Upper lobe of left lung (tissue), 6 donors: ENCODE results near the gene ELP4. TPM values are rescaled to one million over a fixed set of nuclear protein-coding genes. Genes with fewer than 3 reads are reported as not detected.

ENCODE experiments used
- ATAC-seq, 2 donors: fragments of 200-7000 bp; cut with Tn5 transposase; one replicate each; pipeline ENCODE4 v1.9.1; 2022; ENCODE audit warnings: mild to moderate bottlenecking in 2 of 2, moderate library complexity in 2 of 2; ENCODE audit not compliant: low FRiP score in 2 of 2
- DNase-seq, 2 donors: peaks; one replicate each; pipeline ENCODE4 v3.0.0-alpha.2; 2019 to 2020
- H3K27ac ChIP-seq, 4 donors: fragments of 200-600 bp; sonication (generic); one replicate each; pipeline ENCODE4 v1.5.1; 2016 to 2019
- H3K27me3 ChIP-seq, 4 donors: fragments of 200-600 bp; sonication (generic); one replicate each; pipeline ENCODE4 v1.5.1; 2017 to 2019
- H3K36me3 ChIP-seq, 4 donors: fragments of 200-600 bp; sonication (generic); one replicate each; pipeline ENCODE4 v1.5.1; 2016 to 2019
- H3K4me1 ChIP-seq, 4 donors: fragments of 200-600 bp; sonication (generic); one replicate each; pipeline ENCODE4 v1.5.1; 2018 to 2019
- H3K4me3 ChIP-seq, 4 donors: fragments of 200-600 bp; sonication (generic); one replicate each; pipeline ENCODE4 v1.5.1; 2017 to 2019; ENCODE audit warnings: mild to moderate bottlenecking in 2 of 4, moderate library complexity in 1 of 4
- H3K9me3 ChIP-seq, 4 donors: fragments of 200-600 bp; sonication (generic); one replicate each; pipeline ENCODE4 v1.5.1; 2018 to 2019
- CTCF ChIP-seq, 6 experiments: fragments of 450-650 bp in 4 of 6; fragments of 200-600 bp in 2 of 6; sonication (generic) in 2 of 6; IDR thresholded peaks; one replicate each; pipeline ENCODE4 v1.5.1; 2016 to 2019; ENCODE audit warnings: antibody characterized with exemption in 6 of 6
- EP300 ChIP-seq, 4 donors: sonication (generic); formaldehyde crosslinking; IDR thresholded peaks; one replicate each; pipeline ENCODE4 v1.5.1; 2017; ENCODE audit warnings: antibody characterized with exemption in 4 of 4, control low read depth in 2 of 4
- POLR2A ChIP-seq, 4 donors: fragments of 450-650 bp; IDR thresholded peaks; one replicate each; pipeline ENCODE4 v1.5.1; 2016 to 2017; ENCODE audit warnings: antibody characterized with exemption in 4 of 4, mild to moderate bottlenecking in 2 of 4
- POLR2AphosphoS5 ChIP-seq, 2 donors: sonication (generic); formaldehyde crosslinking; IDR thresholded peaks; one replicate each; pipeline ENCODE4 v1.5.1; 2017; ENCODE audit warnings: antibody characterized with exemption in 2 of 2
- WGBS, 2 donors: methylation state at CpG; one replicate each; pipeline ENCODE4 v1.1.5; 2017 to 2018; 5-methylcytosine and 5-hydroxymethylcytosine counted together
- total RNA-seq, 6 donors: library from RNA; depleted of rRNA in 4 of 6; stranded (reverse); fragments of >200 nt in 4 of 6; gene quantifications; one replicate each; pipeline versions ENCODE4 v1.1.0 to v1.2.1, GENCODE V29; 2016 to 2021
- donor health status: DM: no; HTN: no; CAD: no; lungs with moderate emphysema.
- donor health status: DM: no; HTN: yes; CAD: no; lungs with severe emphysema.

ELP4 gene
- total RNA-seq, 6 donors from 2014 or later: 6.3 to 34.7 (median 18.6) TPM

GRCh38 chr11:31699066-31699465 is 189.5 kb downstream of the ELP4 start:
- no peaks in the 10 kb centered on the region for H3K27me3 ChIP-seq
- H3K9me3 ChIP-seq: no peaks in the 10 kb centered on the region
- ATAC-seq (no peak), DNase-seq (no peak)
- no peaks in the 10 kb centered on the region for H3K4me1 ChIP-seq
- WGBS, 2 donors: 95 to 96% methylated on average over 1 of the region's 1 CpG
- no peak overlapping the region for H3K27ac ChIP-seq
- no peak for TF ChIP-seq POLR2A (IDR thresholded peaks at IDR 0.05)
- TF ChIP-seq POLR2AphosphoS5 (IDR thresholded peaks at IDR 0.05): no peak
- no peak for TF ChIP-seq CTCF (IDR thresholded peaks at IDR 0.05)
- no peak for TF ChIP-seq EP300 (IDR thresholded peaks at IDR 0.05)
- no peak overlapping the region for H3K4me3 ChIP-seq
- H3K36me3 ChIP-seq: no peaks in the 10 kb centered on the region

- DNase-seq (no peak), ATAC-seq (no peak)
- Histone ChIP-seq H3K27me3 (no peaks in the 10 kb centered on the region), H3K4me3 (no peak overlapping the region), H3K4me1 (no peaks in the 10 kb centered on the region), H3K36me3 (no peaks in the 10 kb centered on the region), H3K9me3 (no peaks in the 10 kb centered on the region), H3K27ac (no peak overlapping the region)
- WGBS, 2 donors: 58 to 75% methylated on average over 1 of the region's 1 CpG
- no peak for TF ChIP-seq CTCF (IDR thresholded peaks at IDR 0.05)
- TF ChIP-seq EP300 (IDR thresholded peaks at IDR 0.05): no peak
- TF ChIP-seq POLR2A (IDR thresholded peaks at IDR 0.05): no peak
- TF ChIP-seq POLR2AphosphoS5 (IDR thresholded peaks at IDR 0.05): no peak
These were observed 193.4 kb downstream of the ELP4 start for GRCh38 chr11:31702966-31703365.

DNA sequence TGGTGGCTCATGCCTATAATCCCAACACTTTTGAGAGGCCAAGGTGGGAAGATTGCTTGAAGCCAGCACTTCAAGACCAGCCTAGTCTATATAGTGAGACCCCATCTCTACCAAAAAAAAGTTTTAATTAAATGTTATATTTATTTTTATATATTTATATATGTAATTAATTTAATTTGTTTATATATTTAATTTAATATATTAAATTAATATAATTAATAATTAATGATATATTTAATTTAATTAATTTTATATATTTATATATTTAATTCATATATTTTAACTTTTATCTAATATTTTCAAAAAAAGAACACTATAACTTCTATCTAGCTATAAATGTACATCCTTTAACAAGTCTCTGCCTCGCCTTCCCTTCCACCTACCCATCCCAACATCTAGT is 196.8 kb downstream of the ELP4 start:
- Histone ChIP-seq H3K4me1 (no peaks in the 10 kb centered on the region), H3K27me3 (no peaks in the 10 kb centered on the region), H3K36me3 (no peaks in the 10 kb centered on the region), H3K9me3 (no peaks in the 10 kb centered on the region), H3K4me3 (no peak overlapping the region), H3K27ac (no peak overlapping the region)
- ATAC-seq (no peak), DNase-seq (no peak)
- WGBS, 2 donors: 93 to 100% methylated on average over 1 of the region's 1 CpG
- no peak for TF ChIP-seq POLR2AphosphoS5 (IDR thresholded peaks at IDR 0.05)
- TF ChIP-seq POLR2A (IDR thresholded peaks at IDR 0.05): no peak
- no peak for TF ChIP-seq EP300 (IDR thresholded peaks at IDR 0.05)
- TF ChIP-seq CTCF (IDR thresholded peaks at IDR 0.05): no peak

DNA sequence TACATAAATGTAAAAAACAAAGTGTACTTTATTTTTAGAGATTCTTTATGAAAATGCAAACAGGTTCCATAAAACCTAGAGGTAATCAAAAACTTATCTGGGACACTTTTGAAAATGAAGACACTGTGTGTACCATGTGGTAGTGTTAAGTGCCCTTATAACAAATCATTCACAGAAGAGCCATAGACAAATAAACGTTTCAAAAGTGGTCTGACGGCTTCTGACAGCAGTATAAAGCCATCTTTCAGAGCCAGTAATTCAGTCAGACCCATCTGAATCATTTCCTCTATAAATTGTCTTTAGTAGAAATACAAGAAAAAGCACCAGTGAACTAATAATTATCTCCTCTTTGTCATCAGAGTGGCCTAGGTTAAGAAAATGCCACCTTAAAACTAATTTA is 201.6 kb downstream of the ELP4 start:
- Histone ChIP-seq H3K9me3 (no peaks in the 10 kb centered on the region), H3K27ac (no peak overlapping the region), H3K4me3 (no peak overlapping the region), H3K36me3 (no peaks in the 10 kb centered on the region), H3K4me1 (no peaks in the 10 kb centered on the region), H3K27me3 (no peaks in the 10 kb centered on the region)
- DNase-seq (no peak), ATAC-seq (no peak)
- TF ChIP-seq POLR2AphosphoS5 (IDR thresholded peaks at IDR 0.05) (no peak), EP300 (IDR thresholded peaks at IDR 0.05) (no peak), POLR2A (IDR thresholded peaks at IDR 0.05) (no peak), CTCF (IDR thresholded peaks at IDR 0.05) (no peak)
- 48 to 68% methylated on average over 2 of the region's 2 CpGs for WGBS, 2 donors

GRCh38 chr11:31712851-31713250 is 203.3 kb downstream of the ELP4 start:
- no peak overlapping the region for H3K27ac ChIP-seq
- no peak overlapping the region for H3K4me3 ChIP-seq
- no peak for TF ChIP-seq CTCF (IDR thresholded peaks at IDR 0.05)
- no peak for TF ChIP-seq POLR2A (IDR thresholded peaks at IDR 0.05)
- no peak for TF ChIP-seq EP300 (IDR thresholded peaks at IDR 0.05)
- TF ChIP-seq POLR2AphosphoS5 (IDR thresholded peaks at IDR 0.05): no peak
- DNase-seq: no peak
- H3K4me1 ChIP-seq: no peaks in the 10 kb centered on the region
- WGBS, 2 donors: 95 to 100% methylated on average over 2 of the region's 2 CpGs
- no peaks in the 10 kb centered on the region for H3K27me3 ChIP-seq
- H3K9me3 ChIP-seq: no peaks in the 10 kb centered on the region
- no peak for ATAC-seq
- H3K36me3 ChIP-seq: no peaks in the 10 kb centered on the region
